ENCODE results near the gene ADRA1B. TPM values are rescaled to one million over a fixed set of nuclear protein-coding genes. Genes with fewer than 3 reads are reported as not detected.

The ADRA1B gene
- total and polyA plus RNA-seq, 2 of the 8 experiments (the other 6 are each of a cell fraction or from before 2014, with no cell fraction given), result not detected

- Histone ChIP-seq H2BK12ac (ENCODE audit: low read depth, low read length) (no peak overlapping the region), H3K36me3 (ENCODE audit: control insufficient read depth in 2 of 4, insufficient read depth in 4 of 4, low read length in 3 of 4) (no peaks in the 10 kb centered on the region), H3K4ac (replicated peaks; ENCODE audit: insufficient read length, low read depth, low read length) (no peak overlapping the region), H3K27ac (ENCODE audit: low read depth, low read length) (no peak overlapping the region), H3K4me1 (replicated peaks in 1 of 4; ENCODE audit: control insufficient read depth in 3 of 4, insufficient read depth in 4 of 4, low read length in 3 of 4) (no peaks in the 10 kb centered on the region; a peak in 2 of 7 replicates), H4K8ac (ENCODE audit: extremely low read depth, insufficient read depth, low read length) (no peak overlapping the region), H2AK5ac (ENCODE audit: low read depth, low read length) (no peak overlapping the region), H3K4me3 (ENCODE audit: extremely low read depth in 1 of 4, insufficient read depth in 2 of 4, low read depth in 3 of 4, low read length in 4 of 4) (no peak overlapping the region), H3K9me3 (ENCODE audit: insufficient read depth in 2 of 2, low read depth in 1 of 2, low read length in 1 of 2) (no peaks in the 10 kb centered on the region), H3K23ac (ENCODE audit: insufficient read length) (no peak overlapping the region), H2BK15ac (ENCODE audit: low read length) (no peak overlapping the region), H3K4me2 (ENCODE audit: insufficient read depth in 1 of 2, low read depth in 2 of 2, low read length in 2 of 2) (no peak overlapping the region), H2BK120ac (replicated peaks; ENCODE audit: low read depth, low read length) (no peak overlapping the region), H4K91ac (replicated peaks; ENCODE audit: insufficient read length, low read length) (no peak overlapping the region), H2BK5ac (ENCODE audit: low read depth, low read length) (no peak overlapping the region), H3K23me2 (ENCODE audit: low read depth, low read length) (peaks cover 5% of the 10 kb centered on the region; the same call in 1 of the 2 replicates), H3K9ac (replicated peaks in 1 of 4; ENCODE audit: extremely low read depth in 1 of 4, low read depth in 3 of 4, low read length in 3 of 4) (no peak overlapping the region), H3K56ac (replicated peaks; ENCODE audit: insufficient read length, low read depth, low read length) (no peak overlapping the region), H3K27me3 (replicated peaks in 1 of 4; ENCODE audit: control insufficient read depth in 3 of 4, extremely low read depth in 1 of 4, insufficient read depth in 3 of 4, low read length in 3 of 4) (peaks cover 6 to 34% (median 25%) of the 10 kb centered on the region in 4 experiments), H3K79me2 (ENCODE audit: control insufficient read depth in 1 of 2, insufficient read depth in 2 of 2, low read length in 2 of 2) (no peaks in the 10 kb centered on the region), H3K18ac (ENCODE audit: extremely low read depth, low read length) (no peak overlapping the region), H4K5ac (ENCODE audit: insufficient read length, low read depth, low read length) (no peak overlapping the region), H3K14ac (ENCODE audit: insufficient read length) (no peak overlapping the region), H4K20me1 (replicated peaks in 1 of 2; ENCODE audit: control insufficient read depth in 1 of 2, insufficient read depth in 2 of 2, low read length in 2 of 2) (no peaks in the 10 kb centered on the region), H2BK20ac (ENCODE audit: low read length) (no peak overlapping the region), H2AFZ (ENCODE audit: low read length) (no peak overlapping the region), H3K79me1 (ENCODE audit: low read depth, low read length) (no peaks in the 10 kb centered on the region)
- POLR2A ChIA-PET (ENCODE audit: partially characterized antibody), result no interaction called here
- CTCF ChIA-PET (ENCODE audit: partially characterized antibody), result interaction anchor here (0.9 to 4.4 kb wide), 11 partner anchors 11 to 586 kb away, joined by 3 to 20 read pairs (median 5); no protein-coding TSS in a partner anchor
- DNase-seq (ENCODE audit: low read depth in 1 of 2, low spot score in 2 of 2) (no peak), FAIRE-seq (no peak)
- TF ChIP-seq POU5F1 (IDR thresholded peaks at IDR 0.05; ENCODE audit: low read depth, low read length), result no peak
- no peak for TF ChIP-seq EGR1 (IDR thresholded peaks at IDR 0.05; ENCODE audit: borderline replicate concordance, low read depth, low read length)
- TF ChIP-seq EZH2 (IDR thresholded peaks at IDR 0.05; ENCODE audit: low read depth, low read length, severe bottlenecking), result no peak
- no peak for TF ChIP-seq ATF2 (IDR thresholded peaks at IDR 0.05; ENCODE audit: low read length)
- no peak for TF ChIP-seq RBBP5 (IDR thresholded peaks at IDR 0.05; ENCODE audit: borderline replicate concordance, low read depth, low read length)
- TF ChIP-seq CHD2 (IDR thresholded peaks at IDR 0.05; ENCODE audit: low read length), result no peak
- TF ChIP-seq TAF7 (optimal IDR thresholded peaks at IDR 0.05; ENCODE audit: borderline replicate concordance, low read depth, low read length), result no peak
- TF ChIP-seq CTBP2 (IDR thresholded peaks at IDR 0.05; ENCODE audit: borderline replicate concordance, insufficient read depth, insufficient read length, low read length), result no peak
- 94% methylated on average over 10 of the region's 10 CpGs; no CpG with 5 or more reads in 1 of the 2 experiments for WGBS, 2 experiments (ENCODE audit: extremely low coverage in 1 of 2, insufficient coverage in 1 of 2, insufficient read length in 1 of 2, insufficient replicate concordance in 2 of 2, low coverage in 1 of 2, low lambda C conversion rate in 2 of 2, missing lambda C conversion rate in 1 of 2)
Measured at GRCh38 chr5:159917994-159918393, 1.7 kb downstream of the ADRA1B start.
